GM12873 (cell line): ENCODE data around the gene OCSTAMP.

Experiments
- CTCF ChIP-seq: IDR thresholded peaks from 2 replicates; pipeline ENCODE4 v1.5.1; 2012; ENCODE audit warnings: low read depth, mild to moderate bottlenecking, moderate library complexity, low read length, control low read depth; ENCODE audit not compliant: insufficient read depth; ENCODE audit errors: missing control alignments

The OCSTAMP gene

DNA sequence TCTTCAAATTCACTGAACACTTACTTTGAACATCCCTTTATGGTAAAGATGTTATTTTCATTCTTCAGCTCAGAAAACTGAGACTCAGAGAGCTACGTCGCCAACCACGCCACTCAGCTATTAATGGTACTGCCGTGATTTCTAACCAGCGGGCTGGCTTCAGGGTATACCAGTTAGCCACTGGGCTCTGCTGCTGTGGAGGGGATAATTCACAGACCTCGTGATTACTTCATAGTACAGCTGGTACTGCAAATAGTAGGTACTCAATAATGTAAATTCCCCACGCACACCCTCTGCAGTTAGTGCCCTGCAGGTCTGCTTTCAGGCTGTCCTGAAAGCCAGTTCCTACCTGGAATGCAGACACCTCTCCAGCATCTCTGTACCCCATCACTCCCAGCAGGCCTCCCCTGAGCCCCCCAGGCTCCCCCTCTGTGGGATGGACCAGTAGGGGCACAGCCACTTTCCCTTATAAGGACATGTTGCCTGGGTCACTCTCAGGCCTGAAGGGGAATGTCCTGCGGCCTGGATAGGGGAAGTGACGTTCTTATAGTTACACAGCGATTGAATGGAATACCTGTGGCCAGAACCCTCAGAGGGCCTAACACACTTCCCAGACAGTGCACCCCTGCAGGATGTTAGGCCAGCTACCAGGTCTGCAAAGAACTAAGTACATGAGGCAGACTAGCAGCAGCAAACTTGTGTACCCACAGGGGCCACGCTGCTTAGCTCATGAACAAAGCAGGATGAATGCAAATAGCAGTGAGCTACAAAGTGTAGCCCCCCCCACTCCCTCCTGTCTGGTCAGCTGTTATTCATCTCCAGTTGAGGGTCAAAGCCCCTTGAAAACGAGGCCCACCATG lies 1.3 kb upstream of the OCSTAMP start:
- TF ChIP-seq CTCF = no peak

GRCh38 chr20:46549188-46549972 lies 1.1 kb downstream of the OCSTAMP start:
- peak; percentile 29 for TF ChIP-seq CTCF

GRCh38 chr20:46548688-46549087 lies 1.8 kb downstream of the OCSTAMP start:
- no peak for TF ChIP-seq CTCF

GRCh38 chr20:46547995-46548394 lies 2.5 kb downstream of the OCSTAMP start:
- TF ChIP-seq CTCF = no peak

- TF ChIP-seq CTCF = no peak
Observed at GRCh38 chr20:46546936-46547335, 3.5 kb downstream of the OCSTAMP start.

- TF ChIP-seq CTCF = no peak
Observed at GRCh38 chr20:46546298-46546697, 4.2 kb downstream of the OCSTAMP start.

- TF ChIP-seq CTCF = no peak
Observed at GRCh38 chr20:46545827-46546138, 4.7 kb downstream of the OCSTAMP start.
